H1 (cell line): ENCODE results near the gene FOSL1. TPM values are rescaled to one million over a fixed set of nuclear protein-coding genes. Genes with fewer than 3 reads are reported as not detected.

Experiments
- RFX5 ChIP-seq: IDR thresholded peaks from 2 replicates; pipeline ENCODE4 v1.6.1; 2011; ENCODE audit warnings: low read depth, low read length, improper control_type of control experiment, borderline replicate concordance
- polyA plus RNA-seq, 7 experiments: library from polyadenylated mRNA; depleted of rRNA in 3 of 7; stranded (reverse) in 5 of 7; unstranded in 2 of 7; fragments of >200 nt in 5 of 7; fragments of 200-250 nt in 2 of 7; gene quantifications; 1 replicate in 5 of 7; 2 replicates in 1 of 7; 4 replicates in 1 of 7; pipeline versions ENCODE4 v1.2.1 to v1.2.3, GENCODE V29; 2011 to 2013; ENCODE audit warnings: missing spikeins in 2 of 7, mixed read lengths in 2 of 7
- total RNA-seq: library from RNA; stranded (reverse); fragmentation: NEBNext Ultra II Directional; extraction: Animal tissue kit (Norgen Biotek cat#: 25700); gene quantifications from 2 replicates; pipeline ENCODE4 v1.2.1, GENCODE V29; 2021

The FOSL1 gene
- total and polyA plus RNA-seq, 2 of the 8 experiments (the other 6 are each of a cell fraction or from before 2014, with no cell fraction given): 6.3 to 7.2 TPM

GRCh38 chr11:65870706-65871681 lies 29.2 kb downstream of the FOSL1 start (continued):
- TF ChIP-seq RFX5: no peak
